ENCODE results near the gene THAP7. TPM values are rescaled to one million over a fixed set of nuclear protein-coding genes. Genes with fewer than 3 reads are reported as not detected.

Gene THAP7
- total and polyA plus RNA-seq, 8 donors = 14.7 to 26.3 (median 20.0) TPM

GRCh38 chr22:20964090-20964798, 37.7 kb downstream of the THAP7 start:
- H3K27ac ChIP-seq = no peak overlapping the region
- TF ChIP-seq CTCF (IDR thresholded peaks at IDR 0.05) = no peak

GRCh38 chr22:20963201-20964052, 38.5 kb downstream of the THAP7 start:
- no peak for ATAC-seq
- Histone ChIP-seq H3K36me3 (no peaks in the 10 kb centered on the region), H3K27me3 (peaks cover 5 to 39% of the 10 kb centered on the region in 2 donors), H3K4me3 (no peak overlapping the region), H3K9me3 (no peaks in the 10 kb centered on the region), H3K27ac (no peak overlapping the region), H3K4me1 (peaks cover 0 to 34% of the 10 kb centered on the region in 2 donors)
- TF ChIP-seq CTCF (IDR thresholded peaks at IDR 0.05) = no peak
- intact Hi-C loops (cut with DNase I) = no loop called here
- peak in 1 of 4 donors; percentile 25 for DNase-seq

More at GRCh38 chr22:20964090-20964798, 37.7 kb downstream of the THAP7 start:
- peak in 1 of 4 donors; percentile 41 for DNase-seq
- intact Hi-C loops (cut with DNase I) = no loop called here
- Histone ChIP-seq H3K36me3 (no peaks in the 10 kb centered on the region), H3K27me3 (peaks cover 5 to 39% of the 10 kb centered on the region in 2 donors), H3K4me3 (peak overlapping the region; percentile 5 to 21), H3K9me3 (no peaks in the 10 kb centered on the region), H3K4me1 (peaks cover 0 to 37% of the 10 kb centered on the region in 2 donors)
- no peak for ATAC-seq

- no peaks in the 10 kb centered on the region for H3K36me3 ChIP-seq
- H3K4me1 ChIP-seq = peaks cover 0 to 35% of the 10 kb centered on the region in 2 donors
- peaks cover 5 to 39% of the 10 kb centered on the region in 2 donors for H3K27me3 ChIP-seq
- DNase-seq (peak in 1 of 4 donors; percentile 19), ATAC-seq (no peak)
- no peak for TF ChIP-seq CTCF (IDR thresholded peaks at IDR 0.05)
- H3K9me3 ChIP-seq = no peaks in the 10 kb centered on the region
- no peak overlapping the region for H3K4me3 ChIP-seq
- intact Hi-C loops (cut with DNase I) = no loop called here
- H3K27ac ChIP-seq = no peak overlapping the region
These were observed 39.4 kb downstream of the THAP7 start for GRCh38 chr22:20962491-20962945.

- Histone ChIP-seq H3K27ac (no peak overlapping the region), H3K4me1 (peaks cover 0 to 41% of the 10 kb centered on the region in 2 donors), H3K4me3 (no peak overlapping the region), H3K27me3 (peaks cover 5 to 46% of the 10 kb centered on the region in 2 donors), H3K9me3 (no peaks in the 10 kb centered on the region), H3K36me3 (no peaks in the 10 kb centered on the region)
- no peak for TF ChIP-seq CTCF (IDR thresholded peaks at IDR 0.05)
- no peak for ATAC-seq
- intact Hi-C loops (cut with DNase I) = no loop called here
- no peak for DNase-seq
These were observed 41.3 kb downstream of the THAP7 start for GRCh38 chr22:20960609-20961008.
